Thyroid gland (tissue), 4 donors: ENCODE data around the gene TPCN1.

Source experiments
- CTCF ChIP-seq, 6 experiments: fragments of 200-600 bp in 3 of 6; fragments of 450-650 bp in 3 of 6; sonication (generic) in 3 of 6; IDR thresholded peaks; one replicate each; pipeline ENCODE4 v1.5.1; 2016 to 2019; ENCODE audit warnings: antibody characterized with exemption in 6 of 6, mild to moderate bottlenecking in 2 of 6, inconsistent platforms in 1 of 6, moderate library complexity in 1 of 6
- POLR2A ChIP-seq, 2 donors: fragments of 450-650 bp; IDR thresholded peaks; one replicate each; pipeline ENCODE4 v1.6.1; 2017; ENCODE audit warnings: antibody characterized with exemption in 2 of 2, mild to moderate bottlenecking in 2 of 2, moderate library complexity in 1 of 2

- no peak for TF ChIP-seq CTCF (IDR thresholded peaks at IDR 0.05)
- no peak for TF ChIP-seq POLR2A (IDR thresholded peaks at IDR 0.05)
These were observed 20.8 kb downstream of the TPCN1 start for GRCh38 chr12:113242026-113242418.
